ENCODE results near the gene OXSR1.

DNA sequence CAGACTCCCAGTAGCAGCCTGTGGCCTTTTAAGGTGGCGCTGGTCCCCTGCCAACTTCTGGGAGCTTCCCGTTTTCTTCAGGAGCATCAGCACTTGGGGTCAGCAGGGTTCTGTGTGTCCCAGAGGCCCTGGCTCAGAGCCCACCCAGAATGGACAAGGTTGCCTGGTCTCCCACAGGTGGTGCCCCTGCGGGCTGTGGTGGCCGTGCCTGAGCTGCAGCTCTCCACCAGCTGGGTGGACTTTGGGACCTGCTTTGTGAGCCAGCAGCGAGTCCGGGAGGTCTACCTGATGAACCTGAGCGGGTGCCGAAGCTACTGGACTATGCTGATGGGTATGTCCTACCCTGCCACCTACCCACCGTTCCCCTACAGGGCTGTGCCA, 43.9 kb upstream of the OXSR1 start:
- TF ChIP-seq CTCF (IDR thresholded peaks at IDR 0.05) (no peak), ZFX (IDR thresholded peaks at IDR 0.05; ENCODE audit: borderline replicate concordance) (no peak)

Measured in 22Rv1 (cell line).